ENCODE results near the gene GTF2F1.

GTF2F1 gene

DNA sequence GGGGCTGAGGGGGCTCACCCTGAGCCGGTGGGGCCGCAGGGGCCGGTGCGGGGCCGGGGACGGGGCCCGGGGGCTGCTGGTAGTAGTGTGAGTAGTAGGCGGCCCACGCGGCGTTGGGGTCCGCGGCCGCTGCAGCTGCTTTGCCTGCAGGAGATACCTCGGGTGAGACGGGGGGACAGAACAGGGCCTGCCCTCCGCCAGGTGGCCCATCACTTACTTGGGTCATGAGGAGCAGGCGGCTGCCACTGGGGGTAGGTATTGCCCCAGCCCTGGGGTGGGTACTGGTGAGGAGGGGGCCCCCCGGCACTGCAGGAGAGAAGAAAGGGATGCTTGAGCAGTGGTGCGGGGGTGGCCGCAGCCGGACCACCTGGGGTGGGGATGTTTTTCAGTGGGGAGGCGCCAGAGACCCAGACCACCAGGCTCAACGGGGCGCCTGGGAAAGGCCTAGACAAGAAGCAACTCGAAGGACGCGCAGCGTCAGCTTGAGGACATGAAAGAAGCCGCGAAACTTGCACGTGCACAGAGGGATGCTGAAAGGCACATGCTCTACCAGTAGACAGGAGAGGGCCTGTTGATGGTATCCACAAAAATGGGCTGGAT, 22.7 kb upstream of the GTF2F1 start:
- no peak overlapping the region for H3K4me3 ChIP-seq (ENCODE audit: low read length)
- no peaks in the 10 kb centered on the region for H3K9me3 ChIP-seq (ENCODE audit: insufficient read depth, low read length)
- no peak overlapping the region for H3K27ac ChIP-seq (ENCODE audit: low read length)
- H3K4me2 ChIP-seq (ENCODE audit: low read length) = no peak overlapping the region
- peaks cover 36% of the 10 kb centered on the region for H3K79me2 ChIP-seq (ENCODE audit: low read length)
- TF ChIP-seq, protein P1, sequence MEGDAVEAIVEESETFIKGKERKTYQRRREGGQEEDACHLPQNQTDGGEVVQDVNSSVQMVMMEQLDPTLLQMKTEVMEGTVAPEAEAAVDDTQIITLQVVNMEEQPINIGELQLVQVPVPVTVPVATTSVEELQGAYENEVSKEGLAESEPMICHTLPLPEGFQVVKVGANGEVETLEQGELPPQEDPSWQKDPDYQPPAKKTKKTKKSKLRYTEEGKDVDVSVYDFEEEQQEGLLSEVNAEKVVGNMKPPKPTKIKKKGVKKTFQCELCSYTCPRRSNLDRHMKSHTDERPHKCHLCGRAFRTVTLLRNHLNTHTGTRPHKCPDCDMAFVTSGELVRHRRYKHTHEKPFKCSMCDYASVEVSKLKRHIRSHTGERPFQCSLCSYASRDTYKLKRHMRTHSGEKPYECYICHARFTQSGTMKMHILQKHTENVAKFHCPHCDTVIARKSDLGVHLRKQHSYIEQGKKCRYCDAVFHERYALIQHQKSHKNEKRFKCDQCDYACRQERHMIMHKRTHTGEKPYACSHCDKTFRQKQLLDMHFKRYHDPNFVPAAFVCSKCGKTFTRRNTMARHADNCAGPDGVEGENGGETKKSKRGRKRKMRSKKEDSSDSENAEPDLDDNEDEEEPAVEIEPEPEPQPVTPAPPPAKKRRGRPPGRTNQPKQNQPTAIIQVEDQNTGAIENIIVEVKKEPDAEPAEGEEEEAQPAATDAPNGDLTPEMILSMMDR (IDR thresholded peaks at IDR 0.05; ENCODE audit: low read depth, low read length) = no peak
- no peak for TF ChIP-seq EZH2phosphoT487 (IDR thresholded peaks at IDR 0.05; ENCODE audit: low read depth)
- H3K27me3 ChIP-seq (ENCODE audit: low read depth, low read length) = no peaks in the 10 kb centered on the region
- H4K20me1 ChIP-seq (ENCODE audit: insufficient read depth, low read length) = peaks cover 41% of the 10 kb centered on the region
- H3K36me3 ChIP-seq (replicated peaks; ENCODE audit: low read depth, low read length) = peaks cover 84% of the 10 kb centered on the region
- no peaks in the 10 kb centered on the region for H3K4me1 ChIP-seq (ENCODE audit: low read length)
- no peak overlapping the region for H2AFZ ChIP-seq (ENCODE audit: low read depth, low read length)
- H3K9ac ChIP-seq (ENCODE audit: low read length) = no peak overlapping the region

- Histone ChIP-seq H3K4me2 (ENCODE audit: low read length) (no peak overlapping the region), H3K4me1 (ENCODE audit: low read length) (no peaks in the 10 kb centered on the region), H3K79me2 (ENCODE audit: low read length) (peaks cover 29% of the 10 kb centered on the region), H3K9ac (ENCODE audit: low read length) (no peak overlapping the region), H3K4me3 (ENCODE audit: low read length) (no peak overlapping the region), H3K36me3 (replicated peaks; ENCODE audit: low read depth, low read length) (peaks cover 77% of the 10 kb centered on the region), H3K9me3 (ENCODE audit: insufficient read depth, low read length) (no peaks in the 10 kb centered on the region), H3K27me3 (ENCODE audit: low read depth, low read length) (no peaks in the 10 kb centered on the region), H4K20me1 (ENCODE audit: insufficient read depth, low read length) (peaks cover 34% of the 10 kb centered on the region), H2AFZ (ENCODE audit: low read depth, low read length) (no peak overlapping the region), H3K27ac (ENCODE audit: low read length) (no peak overlapping the region)
- TF ChIP-seq, protein P1 (IDR thresholded peaks at IDR 0.05; ENCODE audit: low read depth, low read length) = no peak
- no peak for TF ChIP-seq EZH2phosphoT487 (IDR thresholded peaks at IDR 0.05; ENCODE audit: low read depth)
Measured at GRCh38 chr19:6414793-6415590, 22.0 kb upstream of the GTF2F1 start.

DNA sequence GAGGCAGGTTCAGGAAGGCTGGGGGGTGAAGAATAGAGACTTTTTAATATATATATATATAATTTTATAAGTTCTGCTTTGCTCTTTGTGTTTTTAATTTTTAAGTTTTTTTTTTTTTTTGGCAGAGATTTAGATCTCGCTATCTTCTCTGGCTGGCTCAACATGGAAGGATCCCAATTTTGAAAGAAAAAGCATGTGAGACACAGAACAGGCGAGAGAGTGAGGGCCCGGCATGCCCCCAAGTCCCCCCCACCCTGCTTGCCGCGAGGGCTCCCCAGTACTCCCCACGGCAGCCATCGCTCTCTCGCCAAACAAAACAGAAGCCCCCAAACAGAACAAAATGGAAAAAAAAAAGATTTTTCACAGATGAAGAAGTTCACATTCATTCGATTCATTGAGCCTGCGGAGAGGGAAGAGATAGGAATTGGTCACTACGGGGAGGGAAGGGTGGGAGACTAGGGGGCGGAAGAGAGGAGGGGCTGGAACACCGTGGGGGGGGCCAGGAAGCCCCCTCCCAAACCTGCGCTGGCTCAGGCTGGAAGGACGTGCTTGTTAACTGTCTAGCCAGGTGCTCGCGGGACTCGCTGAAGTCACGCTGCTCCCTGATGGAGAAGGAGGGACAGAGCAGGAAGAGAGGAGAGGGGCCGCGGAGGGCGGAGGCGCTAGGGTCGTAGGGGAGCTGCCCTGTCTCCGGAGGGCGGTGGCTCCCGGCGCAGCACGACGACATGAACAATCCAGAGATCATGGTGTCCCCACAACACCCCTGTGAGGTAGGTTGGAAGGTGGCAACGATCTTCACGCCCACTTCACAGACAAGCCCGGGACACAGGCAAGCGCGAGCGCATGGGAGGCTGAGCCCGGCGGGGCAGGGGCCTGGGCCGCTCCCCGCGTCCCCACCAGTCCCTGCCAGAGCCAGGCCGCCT, 21.0 kb upstream of the GTF2F1 start:
- Histone ChIP-seq H3K9me3 (ENCODE audit: insufficient read depth, low read length) (no peaks in the 10 kb centered on the region), H2AFZ (ENCODE audit: low read depth, low read length) (no peak overlapping the region), H3K27ac (ENCODE audit: low read length) (no peak overlapping the region), H4K20me1 (ENCODE audit: insufficient read depth, low read length) (peaks cover 24% of the 10 kb centered on the region), H3K4me3 (ENCODE audit: low read length) (no peak overlapping the region), H3K79me2 (ENCODE audit: low read length) (peaks cover 19% of the 10 kb centered on the region), H3K9ac (ENCODE audit: low read length) (no peak overlapping the region), H3K4me1 (ENCODE audit: low read length) (no peaks in the 10 kb centered on the region), H3K27me3 (ENCODE audit: low read depth, low read length) (no peaks in the 10 kb centered on the region), H3K36me3 (replicated peaks; ENCODE audit: low read depth, low read length) (peaks cover 71% of the 10 kb centered on the region), H3K4me2 (ENCODE audit: low read length) (no peak overlapping the region)
- TF ChIP-seq EZH2phosphoT487 (IDR thresholded peaks at IDR 0.05; ENCODE audit: low read depth) = no peak
- TF ChIP-seq, protein P1 (IDR thresholded peaks at IDR 0.05; ENCODE audit: low read depth, low read length) = no peak

GRCh38 chr19:6413291-6413690, 20.3 kb upstream of the GTF2F1 start:
- Histone ChIP-seq H3K27ac (ENCODE audit: low read length) (no peak overlapping the region), H3K4me2 (ENCODE audit: low read length) (no peak overlapping the region), H3K27me3 (ENCODE audit: low read depth, low read length) (no peaks in the 10 kb centered on the region), H3K4me1 (ENCODE audit: low read length) (no peaks in the 10 kb centered on the region), H3K36me3 (replicated peaks; ENCODE audit: low read depth, low read length) (peaks cover 64% of the 10 kb centered on the region), H2AFZ (ENCODE audit: low read depth, low read length) (no peak overlapping the region), H3K9ac (ENCODE audit: low read length) (no peak overlapping the region), H3K79me2 (ENCODE audit: low read length) (peaks cover 12% of the 10 kb centered on the region), H3K4me3 (ENCODE audit: low read length) (no peak overlapping the region), H4K20me1 (ENCODE audit: insufficient read depth, low read length) (peaks cover 17% of the 10 kb centered on the region), H3K9me3 (ENCODE audit: insufficient read depth, low read length) (no peaks in the 10 kb centered on the region)
- TF ChIP-seq, protein P1 (IDR thresholded peaks at IDR 0.05; ENCODE audit: low read depth, low read length) = no peak
- no peak for TF ChIP-seq EZH2phosphoT487 (IDR thresholded peaks at IDR 0.05; ENCODE audit: low read depth)
